ENCODE data around the gene IQCE.

IQCE gene

GRCh38 chr7:2659556-2660358 lies 101.0 kb downstream of the IQCE start:
- Histone ChIP-seq H3K27ac (no peak overlapping the region), H3K4me3 (ENCODE audit: low read depth in 1 of 2, low read length in 1 of 2) (no peak overlapping the region), H3K4me1 (ENCODE audit: control insufficient read depth in 1 of 2, insufficient read depth in 1 of 2, low read depth in 1 of 2, low read length in 1 of 2) (peaks cover 18 to 21% of the 10 kb centered on the region in 2 experiments), H3K9me3 (no peaks in the 10 kb centered on the region), H3K36me3 (peaks cover 48% of the 10 kb centered on the region), H3K27me3 (no peaks in the 10 kb centered on the region)
- TF ChIP-seq, protein P1, sequence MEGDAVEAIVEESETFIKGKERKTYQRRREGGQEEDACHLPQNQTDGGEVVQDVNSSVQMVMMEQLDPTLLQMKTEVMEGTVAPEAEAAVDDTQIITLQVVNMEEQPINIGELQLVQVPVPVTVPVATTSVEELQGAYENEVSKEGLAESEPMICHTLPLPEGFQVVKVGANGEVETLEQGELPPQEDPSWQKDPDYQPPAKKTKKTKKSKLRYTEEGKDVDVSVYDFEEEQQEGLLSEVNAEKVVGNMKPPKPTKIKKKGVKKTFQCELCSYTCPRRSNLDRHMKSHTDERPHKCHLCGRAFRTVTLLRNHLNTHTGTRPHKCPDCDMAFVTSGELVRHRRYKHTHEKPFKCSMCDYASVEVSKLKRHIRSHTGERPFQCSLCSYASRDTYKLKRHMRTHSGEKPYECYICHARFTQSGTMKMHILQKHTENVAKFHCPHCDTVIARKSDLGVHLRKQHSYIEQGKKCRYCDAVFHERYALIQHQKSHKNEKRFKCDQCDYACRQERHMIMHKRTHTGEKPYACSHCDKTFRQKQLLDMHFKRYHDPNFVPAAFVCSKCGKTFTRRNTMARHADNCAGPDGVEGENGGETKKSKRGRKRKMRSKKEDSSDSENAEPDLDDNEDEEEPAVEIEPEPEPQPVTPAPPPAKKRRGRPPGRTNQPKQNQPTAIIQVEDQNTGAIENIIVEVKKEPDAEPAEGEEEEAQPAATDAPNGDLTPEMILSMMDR (IDR thresholded peaks at IDR 0.05) = no peak

DNA sequence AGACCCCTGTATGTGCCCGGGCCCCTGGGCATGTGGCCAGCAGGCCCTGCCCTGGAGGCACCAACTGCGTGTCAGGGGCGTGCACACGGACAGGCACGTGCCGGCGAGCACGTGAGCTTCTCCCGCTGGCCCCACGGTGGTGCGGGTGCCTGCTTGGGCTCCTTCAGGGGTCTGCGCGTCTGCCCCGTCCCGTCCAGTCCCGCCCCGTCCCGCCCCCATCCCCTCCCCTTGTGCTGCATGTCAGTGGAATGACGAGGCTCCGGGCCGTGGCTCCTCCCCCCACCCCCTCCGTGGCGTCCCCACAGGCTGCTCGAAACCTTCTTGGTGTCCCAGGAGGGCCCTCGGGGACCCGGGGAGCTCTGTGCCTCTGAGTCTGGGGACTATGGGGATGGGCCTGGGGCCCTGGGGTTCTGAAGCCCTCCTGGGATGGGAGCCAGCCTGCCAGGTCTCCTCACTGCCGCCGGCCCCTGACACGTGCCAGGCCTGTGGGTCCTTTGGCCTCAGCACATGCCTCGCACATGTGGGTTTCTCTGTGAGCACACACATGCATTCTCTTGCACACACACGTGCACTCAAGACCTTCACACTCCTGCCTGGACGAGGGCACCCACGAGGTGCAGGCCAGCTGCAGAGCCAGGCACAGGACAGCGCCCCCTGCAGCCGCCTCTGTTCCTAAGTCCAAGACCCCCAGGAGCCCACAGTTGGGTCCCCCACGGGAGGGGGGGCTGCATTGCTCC lies 101.7 kb downstream of the IQCE start:
- TF ChIP-seq, protein P1 (IDR thresholded peaks at IDR 0.05) = no peak
- peaks cover 48% of the 10 kb centered on the region for H3K36me3 ChIP-seq
- H3K27me3 ChIP-seq = no peaks in the 10 kb centered on the region
- no peak overlapping the region for H3K4me3 ChIP-seq (ENCODE audit: low read depth in 1 of 2, low read length in 1 of 2)
- H3K4me1 ChIP-seq (ENCODE audit: control insufficient read depth in 1 of 2, insufficient read depth in 1 of 2, low read depth in 1 of 2, low read length in 1 of 2) = peaks cover 18 to 21% of the 10 kb centered on the region in 2 experiments
- no peak overlapping the region for H3K27ac ChIP-seq
- no peaks in the 10 kb centered on the region for H3K9me3 ChIP-seq

- H3K27me3 ChIP-seq = peaks cover 4% of the 10 kb centered on the region
- TF ChIP-seq, protein P1 (IDR thresholded peaks at IDR 0.05) = no peak
- H3K4me3 ChIP-seq (ENCODE audit: low read depth in 1 of 2, low read length in 1 of 2) = no peak overlapping the region
- no peaks in the 10 kb centered on the region for H3K9me3 ChIP-seq
- H3K36me3 ChIP-seq = peaks cover 48% of the 10 kb centered on the region
- H3K4me1 ChIP-seq (ENCODE audit: control insufficient read depth in 1 of 2, insufficient read depth in 1 of 2, low read depth in 1 of 2, low read length in 1 of 2) = peaks cover 18 to 21% of the 10 kb centered on the region in 2 experiments
- H3K27ac ChIP-seq = no peak overlapping the region
These were observed 102.3 kb downstream of the IQCE start for GRCh38 chr7:2661096-2661449.

DNA sequence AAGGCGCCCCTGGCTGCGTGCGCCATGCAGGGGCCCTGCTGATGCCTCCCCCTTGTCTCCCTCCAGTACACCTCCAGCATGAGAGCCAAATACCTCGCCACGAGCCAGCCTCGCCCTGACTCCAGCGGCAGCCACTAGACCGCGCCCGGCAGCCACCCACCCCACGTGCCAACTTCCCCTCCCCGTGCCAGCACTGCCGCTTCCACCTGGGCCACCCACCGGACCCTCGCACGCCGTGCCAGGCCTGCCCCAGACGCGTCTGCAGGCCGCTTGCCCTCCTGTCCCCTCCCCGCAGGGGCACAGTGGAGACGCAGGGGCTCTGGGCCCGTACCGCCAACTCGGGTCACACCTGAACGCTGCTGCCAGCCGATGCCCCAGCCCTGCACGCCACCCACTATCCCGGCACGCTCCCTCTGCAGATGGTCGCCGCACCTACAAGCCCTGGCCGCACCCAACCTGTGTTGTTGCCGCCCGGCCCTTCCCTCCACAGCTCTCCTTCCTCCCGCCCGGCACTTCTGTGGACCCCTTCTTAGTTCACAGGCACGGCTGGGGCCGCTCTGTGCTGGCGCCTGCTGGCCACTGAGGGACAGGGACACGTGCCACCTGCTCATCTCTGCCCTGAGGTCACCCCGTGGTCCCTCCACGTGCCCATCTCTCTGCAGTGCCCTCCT lies 103.0 kb downstream of the IQCE start:
- peaks cover 42% of the 10 kb centered on the region for H3K36me3 ChIP-seq

More for the DNA sequence above, 103.0 kb downstream of the IQCE start:
- no peak overlapping the region for H3K4me3 ChIP-seq (ENCODE audit: low read depth in 1 of 2, low read length in 1 of 2)
- peaks cover 8% of the 10 kb centered on the region for H3K27me3 ChIP-seq
- H3K4me1 ChIP-seq (ENCODE audit: control insufficient read depth in 1 of 2, insufficient read depth in 1 of 2, low read depth in 1 of 2, low read length in 1 of 2) = peaks cover 18 to 21% of the 10 kb centered on the region in 2 experiments
- TF ChIP-seq, protein P1 (IDR thresholded peaks at IDR 0.05) = no peak
- H3K27ac ChIP-seq = no peak overlapping the region
- H3K9me3 ChIP-seq = no peaks in the 10 kb centered on the region
